DOHH2 (cell line): ENCODE measurements around the gene ZNRD2.

Experiments used
- H3F3A ChIP-seq: fragments of 200-600 bp; sonication (generic), shearing (Covaris generic); 2 replicates; pipeline ENCODE4 v1.6.0; 2016; ENCODE audit warnings: antibody characterized with exemption, mild to moderate bottlenecking; ENCODE audit not compliant: control insufficient read depth, insufficient read depth
- H3K27ac ChIP-seq: fragments of 200-600 bp; sonication (generic); 2 replicates; pipeline ENCODE4 v1.5.1; 2014; ENCODE audit warnings: low read depth, mild to moderate bottlenecking, low read length, moderate library complexity
- H3K27me3 ChIP-seq: fragments of 200-600 bp; sonication (generic); 2 replicates; pipeline ENCODE4 v1.6.1; 2014; ENCODE audit warnings: mild to moderate bottlenecking, low read length, mixed read lengths; ENCODE audit not compliant: control insufficient read depth
- H3K36me3 ChIP-seq: fragments of 200-600 bp; sonication (generic); 2 replicates; pipeline ENCODE4 v1.6.1; 2014; ENCODE audit warnings: mild to moderate bottlenecking, low read length, moderate library complexity, mixed read lengths; ENCODE audit not compliant: control insufficient read depth
- H3K4me1 ChIP-seq: fragments of 200-600 bp; sonication (generic); 2 replicates; pipeline ENCODE4 v1.6.1; 2014; ENCODE audit warnings: mild to moderate bottlenecking, low read length, mixed read lengths; ENCODE audit not compliant: control insufficient read depth
- H3K4me2 ChIP-seq: fragments of 200-600 bp; sonication (generic); 2 replicates; pipeline ENCODE4 v1.6.0; 2014; ENCODE audit warnings: mild to moderate bottlenecking, low read length, moderate library complexity
- H3K4me3 ChIP-seq: fragments of 200-600 bp; sonication (generic); 2 replicates; pipeline ENCODE4 v1.5.1; 2014; ENCODE audit warnings: mild to moderate bottlenecking, low read length, mixed read lengths
- H3K79me2 ChIP-seq: fragments of 200-600 bp; sonication (generic); 2 replicates; pipeline ENCODE4 v1.6.1; 2014; ENCODE audit warnings: mild to moderate bottlenecking, low read length, mixed read lengths; ENCODE audit not compliant: control insufficient read depth
- H3K9me2 ChIP-seq: fragments of 200-600 bp; sonication (generic); replicated peaks from 2 replicates; pipeline ENCODE4 v1.6.1; 2014; ENCODE audit warnings: mild to moderate bottlenecking, low read length, mixed read lengths; ENCODE audit not compliant: control insufficient read depth
- H3K9me3 ChIP-seq: fragments of 200-600 bp; sonication (generic); 2 replicates; pipeline ENCODE4 v1.6.1; 2014; ENCODE audit warnings: antibody characterized with exemption, low read length, mixed read lengths; ENCODE audit not compliant: control insufficient read depth, insufficient read depth
- H4K20me1 ChIP-seq: fragments of 200-600 bp; sonication (generic); 2 replicates; pipeline ENCODE4 v1.6.0; 2014; ENCODE audit warnings: low read depth, mild to moderate bottlenecking, antibody characterized with exemption, low read length, moderate library complexity; ENCODE audit not compliant: control insufficient read depth, insufficient read depth
- CTCF ChIP-seq: fragments of 200-600 bp; sonication (generic); IDR thresholded peaks from one replicate; pipeline ENCODE4 v1.5.1; 2014; ENCODE audit warnings: antibody characterized with exemption, mild to moderate bottlenecking, low read depth, low read length; ENCODE audit not compliant: poor library complexity, severe bottlenecking
- EZH2phosphoT487 ChIP-seq: fragments of 200-600 bp; sonication (generic); IDR thresholded peaks from 2 replicates; pipeline ENCODE4 v1.6.1; 2017; ENCODE audit warnings: borderline replicate concordance, mild to moderate bottlenecking, antibody characterized with exemption, low read length, moderate library complexity, mixed read lengths

Gene ZNRD2

GRCh38 chr11:65545853-65546216 is 24.4 kb upstream of the ZNRD2 start:
- Histone ChIP-seq H3K4me2 (peak overlapping the region; percentile 66), H3K27ac (peak overlapping the region; percentile 75), H3K9me2 (no peaks in the 10 kb centered on the region), H4K20me1 (no peaks in the 10 kb centered on the region), H3K36me3 (no peaks in the 10 kb centered on the region), H3K27me3 (no peaks in the 10 kb centered on the region), H3K9me3 (no peaks in the 10 kb centered on the region), H3K4me3 (peak overlapping the region; percentile 53), H3K79me2 (no peaks in the 10 kb centered on the region), H3K4me1 (peaks cover 49% of the 10 kb centered on the region), H3F3A (peaks cover 16% of the 10 kb centered on the region)
- TF ChIP-seq EZH2phosphoT487 (no peak), CTCF (no peak)

GRCh38 chr11:65546217-65546958 is 23.9 kb upstream of the ZNRD2 start:
- no peaks in the 10 kb centered on the region for H3K9me2 ChIP-seq
- H3K9me3 ChIP-seq = no peaks in the 10 kb centered on the region
- peak overlapping the region; percentile 53 for H3K4me3 ChIP-seq
- TF ChIP-seq EZH2phosphoT487 = no peak
- no peak for TF ChIP-seq CTCF
- H3K27ac ChIP-seq = peak overlapping the region; percentile 75
- no peaks in the 10 kb centered on the region for H3K27me3 ChIP-seq
- peaks cover 16% of the 10 kb centered on the region for H3F3A ChIP-seq
- H3K36me3 ChIP-seq = no peaks in the 10 kb centered on the region
- H3K4me2 ChIP-seq = peak overlapping the region; percentile 66
- H3K4me1 ChIP-seq = peaks cover 49% of the 10 kb centered on the region
- H4K20me1 ChIP-seq = no peaks in the 10 kb centered on the region
- no peaks in the 10 kb centered on the region for H3K79me2 ChIP-seq

GRCh38 chr11:65547446-65548125 is 22.7 kb upstream of the ZNRD2 start:
- no peaks in the 10 kb centered on the region for H3K79me2 ChIP-seq
- peak overlapping the region; percentile 75 for H3K27ac ChIP-seq
- H3F3A ChIP-seq = peaks cover 21% of the 10 kb centered on the region
- peaks cover 56% of the 10 kb centered on the region for H3K4me1 ChIP-seq
- no peaks in the 10 kb centered on the region for H3K9me3 ChIP-seq
- H3K36me3 ChIP-seq = no peaks in the 10 kb centered on the region
- no peaks in the 10 kb centered on the region for H3K27me3 ChIP-seq
- H3K4me3 ChIP-seq = peak overlapping the region; percentile 53
- no peaks in the 10 kb centered on the region for H4K20me1 ChIP-seq
- H3K4me2 ChIP-seq = peak overlapping the region; percentile 66
- TF ChIP-seq EZH2phosphoT487 (no peak), CTCF (no peak)
- H3K9me2 ChIP-seq = no peaks in the 10 kb centered on the region
